ENCODE results near the gene KRT16.
"Not testable (repeated sequence)": the region's sequence is repeated elsewhere in the genome, so short reads cannot be mapped to it uniquely, and the experiment has no call there.

Gene KRT16

GRCh38 chr17:41628073-41628370, 15.5 kb upstream of the KRT16 start:
- DNase-seq (ENCODE audit: low spot score): not testable (repeated sequence)

DNA sequence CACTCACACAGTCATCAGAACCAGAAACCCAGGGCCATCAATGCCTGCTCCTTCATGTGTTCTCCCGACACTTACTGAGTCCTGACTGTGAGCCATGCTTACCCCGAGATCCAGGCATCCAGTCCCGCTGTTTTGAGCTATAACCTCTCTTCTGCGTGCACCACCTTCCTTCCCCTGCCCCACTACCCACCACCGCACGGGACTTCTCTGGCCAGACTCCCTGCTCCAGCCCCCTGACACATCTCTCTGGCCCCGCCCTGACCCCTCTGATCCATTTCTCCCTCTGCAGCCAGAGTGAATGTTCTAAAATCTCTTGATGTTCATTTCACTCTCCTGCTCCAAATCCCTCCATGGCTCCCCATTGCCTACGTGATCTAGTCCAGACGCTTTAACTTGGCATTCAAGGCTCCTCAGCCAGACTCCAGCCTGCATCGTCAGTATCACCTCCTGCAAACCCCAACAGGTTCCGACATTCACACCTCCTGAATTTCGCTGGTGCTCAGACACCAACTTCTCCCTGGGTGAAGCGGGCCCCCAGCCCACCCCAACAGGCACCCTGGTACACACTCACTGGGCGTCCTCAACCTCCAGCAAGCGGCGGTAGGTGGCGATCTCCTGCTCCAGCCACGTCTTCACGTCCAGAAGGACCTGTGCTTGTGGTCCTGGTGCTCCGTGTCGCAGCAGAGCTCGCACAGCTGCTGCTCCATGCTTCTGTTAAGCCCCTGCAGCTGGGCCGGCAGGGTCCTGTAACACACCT, 14.9 kb upstream of the KRT16 start:
- no peak for DNase-seq (ENCODE audit: low spot score)

- not testable (repeated sequence) for DNase-seq (ENCODE audit: low spot score)
Measured at GRCh38 chr17:41626914-41627295, 14.3 kb upstream of the KRT16 start.

GRCh38 chr17:41626028-41626913, 13.7 kb upstream of the KRT16 start:
- DNase-seq (ENCODE audit: low spot score): not testable (repeated sequence)

DNA sequence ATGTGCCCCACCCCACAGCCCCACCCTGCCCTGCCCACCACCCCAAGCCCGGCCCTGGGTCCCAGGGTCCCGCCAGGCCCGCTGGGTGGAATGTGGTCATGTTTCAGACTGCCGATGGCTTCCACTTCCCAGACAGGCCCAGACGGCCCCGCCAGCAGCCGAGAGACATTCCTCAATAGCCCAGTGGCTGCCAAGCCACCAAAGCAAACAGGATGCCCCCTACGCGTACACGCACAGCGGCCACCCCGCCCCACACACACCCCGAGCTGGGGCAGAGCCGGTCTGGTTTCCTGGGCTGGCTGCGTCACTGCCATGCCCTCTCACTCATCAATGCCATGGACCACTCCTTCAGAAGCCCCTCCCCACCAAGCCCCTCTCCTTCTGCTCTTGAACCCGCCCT, 13.0 kb upstream of the KRT16 start:
- no peak for DNase-seq (ENCODE audit: low spot score)

DNA sequence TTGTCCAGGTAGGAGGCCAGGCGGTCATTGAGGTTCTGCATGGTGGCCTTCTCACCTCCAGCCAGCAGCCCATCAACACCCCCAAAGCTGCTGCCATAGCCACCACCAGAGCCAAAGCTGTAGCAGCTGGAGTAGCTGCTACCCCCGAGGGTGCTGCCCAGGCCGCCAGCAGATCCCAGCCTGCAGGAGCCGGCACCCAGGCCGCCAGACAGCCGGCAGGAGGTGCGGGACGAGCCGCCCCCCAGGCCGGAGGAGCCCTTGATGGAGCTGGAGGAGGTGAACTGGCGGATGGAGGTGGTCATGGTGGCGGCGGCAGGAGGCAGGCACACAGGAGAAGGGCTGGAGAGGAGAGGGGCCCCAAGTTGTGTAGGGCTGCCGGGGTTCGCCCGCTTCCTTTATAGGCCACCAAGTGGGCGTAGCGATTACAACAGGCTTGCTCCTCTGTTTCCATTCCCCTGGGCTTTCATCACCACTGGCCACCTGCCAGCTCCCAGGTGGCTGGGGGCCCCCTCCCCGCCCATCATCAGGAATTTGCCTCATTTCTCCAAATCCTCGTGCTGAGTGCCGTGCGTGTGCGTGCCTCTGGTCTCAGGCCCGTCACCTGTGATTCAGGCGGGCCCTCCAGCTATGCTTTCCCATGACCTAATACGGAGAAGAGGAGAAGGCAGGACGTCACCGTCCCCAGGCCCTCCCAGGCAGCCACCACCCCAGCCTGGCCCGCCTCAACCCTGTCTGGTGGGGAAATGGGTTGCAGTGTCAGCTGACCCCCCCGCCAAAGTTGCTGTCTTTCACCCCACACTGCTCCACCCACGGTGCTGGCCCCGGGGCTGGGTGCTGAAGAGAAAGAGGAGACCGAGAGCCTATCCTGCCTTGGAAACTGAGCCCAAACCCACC, 11.9 kb upstream of the KRT16 start, which contains the start of gene KRT17:
KRT17 (minus strand) TSS at position 368 of the 894 bp plus-strand sequence; CDS start at position 302, 66 bp downstream.
- no peak for DNase-seq (ENCODE audit: low spot score)

GRCh38 chr17:41623184-41623861, 10.8 kb upstream of the KRT16 start:
- not testable (repeated sequence) for DNase-seq (ENCODE audit: low spot score)

- not testable (repeated sequence) for DNase-seq (ENCODE audit: low spot score)
Measured at GRCh38 chr17:41622340-41623183, 10.0 kb upstream of the KRT16 start.

- no peak for DNase-seq (ENCODE audit: low spot score)
Measured at GRCh38 chr17:41621916-41622315, 9.3 kb upstream of the KRT16 start.

DNA sequence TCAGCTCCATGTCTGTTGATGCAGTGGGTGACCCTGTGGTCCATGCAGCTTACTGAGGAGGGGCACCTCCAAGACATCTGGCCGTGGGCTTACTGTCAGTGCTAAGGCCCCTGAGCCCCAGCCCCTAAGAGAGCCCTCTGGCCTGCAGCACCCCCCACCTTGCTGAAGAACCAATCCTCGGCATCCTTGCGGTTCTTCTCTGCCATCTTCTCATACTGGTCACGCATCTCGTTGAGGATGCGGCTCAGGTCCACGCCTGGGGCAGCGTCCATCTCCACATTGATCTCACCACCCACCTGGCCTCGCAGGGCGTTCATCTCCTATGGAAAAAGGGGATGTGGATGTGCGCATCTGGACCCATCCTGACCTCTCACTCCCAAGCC, 8.9 kb upstream of the KRT16 start:
- DNase-seq (ENCODE audit: low spot score): not testable (repeated sequence)

DNA sequence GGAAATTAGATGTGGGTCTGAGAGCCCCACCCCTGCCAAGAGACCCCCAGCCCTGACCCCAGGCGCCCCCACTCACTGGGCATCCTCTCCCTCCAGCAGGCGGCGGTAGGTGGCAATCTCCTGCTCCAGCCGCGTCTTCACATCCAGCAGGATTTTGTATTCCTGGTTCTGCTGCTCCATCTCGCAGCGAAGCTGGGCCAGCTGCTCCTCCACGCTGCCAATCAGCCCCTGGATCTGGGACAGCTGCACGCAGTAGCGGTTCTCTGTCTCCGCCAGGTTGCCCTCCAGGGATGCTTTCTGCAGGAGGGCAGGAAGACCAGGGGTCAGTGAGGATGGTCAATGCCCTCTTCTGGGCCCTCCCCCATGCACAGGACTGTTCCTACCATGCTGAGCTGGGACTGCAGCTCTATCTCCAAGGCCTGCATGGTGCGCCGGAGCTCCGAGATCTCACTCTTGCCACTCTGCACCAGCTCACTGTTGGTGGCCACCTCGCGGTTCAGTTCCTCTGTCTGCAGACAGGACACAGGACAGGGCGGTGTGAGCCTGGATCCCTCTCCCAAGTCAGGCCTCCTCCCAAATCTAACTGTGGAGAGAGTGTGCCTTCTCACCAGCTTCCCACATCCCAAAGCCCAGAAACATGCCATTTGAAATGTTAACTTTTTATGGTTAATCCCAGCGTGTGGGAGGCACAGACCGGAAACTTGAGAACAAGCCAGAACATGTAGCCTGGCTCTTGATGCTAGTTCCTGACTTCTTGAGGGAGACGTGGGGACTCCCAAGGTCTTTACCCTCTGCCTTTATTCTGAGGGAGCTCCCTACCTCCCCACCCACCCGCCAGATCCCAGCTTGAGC, 8.2 kb upstream of the KRT16 start:
- DNase-seq (ENCODE audit: low spot score): no peak

DNA sequence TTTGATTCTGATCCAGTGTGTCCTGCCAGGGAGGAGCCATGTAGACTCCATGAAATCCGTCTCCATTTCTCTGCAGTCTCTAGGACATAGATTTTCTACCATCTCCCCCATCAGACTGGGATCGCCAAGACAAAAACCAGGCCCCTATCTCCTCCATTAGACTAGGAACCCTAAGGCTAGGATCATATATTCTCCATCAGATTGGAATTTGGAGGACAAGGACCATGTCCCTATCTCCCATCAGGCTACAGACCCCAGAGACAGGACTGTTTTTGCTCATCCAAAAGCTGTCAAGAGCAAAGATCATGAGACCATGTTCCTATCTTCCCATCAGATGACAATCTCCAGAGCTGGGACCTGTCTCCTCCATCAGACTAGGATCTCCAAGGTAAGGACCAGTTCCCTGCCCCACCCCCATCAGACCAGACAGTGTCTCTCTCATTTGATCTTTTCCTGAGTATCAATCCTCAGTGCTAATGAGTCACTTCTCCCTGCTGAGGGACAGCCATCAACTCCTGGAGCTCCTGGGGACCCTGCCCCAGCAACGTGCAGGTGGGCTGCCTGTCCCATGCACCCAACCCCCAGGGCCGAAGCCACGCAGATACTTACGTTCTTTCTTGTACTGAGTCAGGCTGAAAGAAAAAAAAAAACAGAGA, 7.5 kb upstream of the KRT16 start:
- DNase-seq (ENCODE audit: low spot score): not testable (repeated sequence)

GRCh38 chr17:41619036-41619926, 6.7 kb upstream of the KRT16 start:
- DNase-seq (ENCODE audit: low spot score): no peak

- DNase-seq (ENCODE audit: low spot score): no peak
Measured at GRCh38 chr17:41618341-41619035, 5.9 kb upstream of the KRT16 start.

DNA sequence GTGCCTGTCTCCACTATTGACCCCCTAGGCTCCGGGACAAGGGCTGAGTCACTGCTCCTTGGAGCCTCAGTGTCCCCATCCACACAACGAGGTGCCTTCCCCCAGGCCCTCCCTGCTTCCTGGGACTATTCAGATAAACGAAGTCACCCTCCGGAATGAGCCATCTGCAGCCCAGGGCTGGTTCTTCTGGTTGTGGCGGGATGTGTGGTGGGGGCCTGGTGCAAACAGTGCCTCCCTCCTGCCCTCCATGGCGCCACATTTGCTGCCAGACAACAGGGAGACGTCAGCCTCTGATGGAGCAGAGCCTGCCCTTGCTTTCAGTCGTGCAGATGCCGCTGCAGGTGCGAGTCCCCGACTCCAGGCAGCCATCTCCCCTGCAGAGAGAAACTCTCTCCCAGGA, 5.1 kb upstream of the KRT16 start:
- no peak for DNase-seq (ENCODE audit: low spot score)

- DNase-seq (ENCODE audit: low spot score): no peak
Measured at GRCh38 chr17:41617136-41617535, 4.6 kb upstream of the KRT16 start.

DNA sequence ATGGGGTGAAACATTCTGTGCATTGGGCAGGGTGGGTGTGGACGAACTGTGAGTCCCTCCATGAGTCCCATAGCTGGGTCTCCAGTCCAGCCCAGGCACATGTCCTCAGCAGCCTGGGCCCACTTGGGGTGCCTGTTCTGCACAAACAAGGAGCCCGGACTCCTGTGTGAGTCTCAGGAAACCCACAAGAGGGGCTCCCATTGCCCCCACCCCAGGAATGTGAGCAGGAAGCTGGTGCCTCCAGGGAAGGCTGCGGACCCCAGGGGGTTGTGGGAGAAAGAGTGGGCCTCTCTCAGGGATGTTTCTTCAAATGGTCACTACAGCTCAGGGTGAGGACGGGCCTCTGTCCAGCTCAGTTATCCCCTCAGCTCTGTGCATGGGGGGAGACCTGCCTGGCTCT, 3.9 kb upstream of the KRT16 start:
- not testable (repeated sequence) for DNase-seq (ENCODE audit: low spot score)

- no peak for DNase-seq (ENCODE audit: low spot score)
Measured at GRCh38 chr17:41615454-41615853, 2.9 kb upstream of the KRT16 start.
